ENCODE measurements around the gene ERAS.
"Not testable (repeated sequence)": the region's sequence is repeated elsewhere in the genome, so short reads cannot be mapped to it uniquely, and the experiment has no call there.

Gene ERAS

GRCh38 chrX:48854121-48854804 lies 27.9 kb downstream of the ERAS start:
- H3K36me3 ChIP-seq (ENCODE audit: insufficient read depth, low read length); H2AFZ ChIP-seq (ENCODE audit: low read depth, low read length); DNase-seq; H3K79me2 ChIP-seq (ENCODE audit: insufficient read depth, low read length); H3K9me3 ChIP-seq (ENCODE audit: insufficient read depth, low read length, severe bottlenecking); H3K27ac ChIP-seq (ENCODE audit: low read length); H3K27me3 ChIP-seq (ENCODE audit: insufficient read depth, low read length, poor library complexity); H3K4me2 ChIP-seq (ENCODE audit: insufficient read depth, low read length); H3K9ac ChIP-seq (ENCODE audit: low read depth, low read length); ATAC-seq (ENCODE audit: insufficient read depth, low read depth); H3K4me1 ChIP-seq (ENCODE audit: insufficient read depth, low read length); H4K20me1 ChIP-seq (ENCODE audit: insufficient read depth, low read length); H3K4me3 ChIP-seq (ENCODE audit: low read depth in 1 of 2, low read length in 2 of 2): not testable (repeated sequence)

GRCh38 chrX:48854898-48855297 lies 28.6 kb downstream of the ERAS start:
- no peak overlapping the region for H3K4me3 ChIP-seq (ENCODE audit: low read depth in 1 of 2, low read length in 2 of 2)
- DNase-seq (peak; percentile 5), ATAC-seq (ENCODE audit: insufficient read depth, low read depth) (no peak)
- TF ChIP-seq EZH2 (IDR thresholded peaks at IDR 0.05; ENCODE audit: borderline replicate concordance, low read depth, low read length, severe bottlenecking) = no peak
- TF ChIP-seq CTCF (IDR thresholded peaks at IDR 0.05; ENCODE audit: borderline replicate concordance, extremely low read depth, low read length, poor library complexity, severe bottlenecking) = peak; percentile 33
- no peaks in the 10 kb centered on the region for H3K4me1 ChIP-seq (ENCODE audit: insufficient read depth, low read length)
- no peaks in the 10 kb centered on the region for H3K9me3 ChIP-seq (ENCODE audit: insufficient read depth, low read length, severe bottlenecking)
- H3K4me2 ChIP-seq (ENCODE audit: insufficient read depth, low read length) = no peak overlapping the region
- no peaks in the 10 kb centered on the region for H3K36me3 ChIP-seq (ENCODE audit: insufficient read depth, low read length)
- no peaks in the 10 kb centered on the region for H3K27me3 ChIP-seq (ENCODE audit: insufficient read depth, low read length, poor library complexity)
- H2AFZ ChIP-seq (ENCODE audit: low read depth, low read length) = no peak overlapping the region
- H3K9ac ChIP-seq (ENCODE audit: low read depth, low read length) = no peak overlapping the region
- no peak overlapping the region for H3K27ac ChIP-seq (ENCODE audit: low read length)
- no peaks in the 10 kb centered on the region for H3K79me2 ChIP-seq (ENCODE audit: insufficient read depth, low read length)
- no peaks in the 10 kb centered on the region for H4K20me1 ChIP-seq (ENCODE audit: insufficient read depth, low read length)

- H2AFZ ChIP-seq (ENCODE audit: low read depth, low read length) = no peak overlapping the region
- ATAC-seq (ENCODE audit: insufficient read depth, low read depth) (no peak), DNase-seq (no peak)
- H3K4me1 ChIP-seq (ENCODE audit: insufficient read depth, low read length) = no peaks in the 10 kb centered on the region
- H3K4me3 ChIP-seq (ENCODE audit: low read depth in 1 of 2, low read length in 2 of 2) = no peak overlapping the region
- no peak overlapping the region for H3K9ac ChIP-seq (ENCODE audit: low read depth, low read length)
- H4K20me1 ChIP-seq (ENCODE audit: insufficient read depth, low read length) = no peaks in the 10 kb centered on the region
- H3K27ac ChIP-seq (ENCODE audit: low read length) = no peak overlapping the region
- H3K27me3 ChIP-seq (ENCODE audit: insufficient read depth, low read length, poor library complexity) = no peaks in the 10 kb centered on the region
- H3K79me2 ChIP-seq (ENCODE audit: insufficient read depth, low read length) = no peaks in the 10 kb centered on the region
- no peaks in the 10 kb centered on the region for H3K36me3 ChIP-seq (ENCODE audit: insufficient read depth, low read length)
- TF ChIP-seq EZH2 (IDR thresholded peaks at IDR 0.05; ENCODE audit: borderline replicate concordance, low read depth, low read length, severe bottlenecking) = no peak
- TF ChIP-seq CTCF (IDR thresholded peaks at IDR 0.05; ENCODE audit: borderline replicate concordance, extremely low read depth, low read length, poor library complexity, severe bottlenecking) = no peak
- H3K9me3 ChIP-seq (ENCODE audit: insufficient read depth, low read length, severe bottlenecking) = no peaks in the 10 kb centered on the region
- H3K4me2 ChIP-seq (ENCODE audit: insufficient read depth, low read length) = no peak overlapping the region
Measured at GRCh38 chrX:48864210-48864609, 37.9 kb downstream of the ERAS start.

GRCh38 chrX:48872017-48872416 lies 45.7 kb downstream of the ERAS start:
- H3K36me3 ChIP-seq (ENCODE audit: insufficient read depth, low read length); H3K79me2 ChIP-seq (ENCODE audit: insufficient read depth, low read length); H3K4me2 ChIP-seq (ENCODE audit: insufficient read depth, low read length); H2AFZ ChIP-seq (ENCODE audit: low read depth, low read length); DNase-seq; H3K27me3 ChIP-seq (ENCODE audit: insufficient read depth, low read length, poor library complexity); H3K27ac ChIP-seq (ENCODE audit: low read length); H4K20me1 ChIP-seq (ENCODE audit: insufficient read depth, low read length); H3K9me3 ChIP-seq (ENCODE audit: insufficient read depth, low read length, severe bottlenecking); H3K4me3 ChIP-seq (ENCODE audit: low read depth in 1 of 2, low read length in 2 of 2); H3K4me1 ChIP-seq (ENCODE audit: insufficient read depth, low read length); H3K9ac ChIP-seq (ENCODE audit: low read depth, low read length); ATAC-seq (ENCODE audit: insufficient read depth, low read depth): not testable (repeated sequence)

- H3K4me3 ChIP-seq (ENCODE audit: low read depth in 1 of 2, low read length in 2 of 2); H3K27me3 ChIP-seq (ENCODE audit: insufficient read depth, low read length, poor library complexity); H3K36me3 ChIP-seq (ENCODE audit: insufficient read depth, low read length); DNase-seq; H3K4me1 ChIP-seq (ENCODE audit: insufficient read depth, low read length); H3K9me3 ChIP-seq (ENCODE audit: insufficient read depth, low read length, severe bottlenecking); H3K9ac ChIP-seq (ENCODE audit: low read depth, low read length); H2AFZ ChIP-seq (ENCODE audit: low read depth, low read length); H3K79me2 ChIP-seq (ENCODE audit: insufficient read depth, low read length); H3K27ac ChIP-seq (ENCODE audit: low read length); H3K4me2 ChIP-seq (ENCODE audit: insufficient read depth, low read length); H4K20me1 ChIP-seq (ENCODE audit: insufficient read depth, low read length); ATAC-seq (ENCODE audit: insufficient read depth, low read depth): not testable (repeated sequence)
Measured at GRCh38 chrX:48876944-48877343, 50.6 kb downstream of the ERAS start.
